Activated CD4-positive, alpha-beta T cell treated with anti-CD3 and anti-CD28 coated beads for 48 hours (primary cell): ENCODE data around the gene DSG2.

Experiments used
- DNase-seq: peaks from one replicate; pipeline ENCODE4 v3.0.0-alpha.2; 2020

Gene DSG2

DNA sequence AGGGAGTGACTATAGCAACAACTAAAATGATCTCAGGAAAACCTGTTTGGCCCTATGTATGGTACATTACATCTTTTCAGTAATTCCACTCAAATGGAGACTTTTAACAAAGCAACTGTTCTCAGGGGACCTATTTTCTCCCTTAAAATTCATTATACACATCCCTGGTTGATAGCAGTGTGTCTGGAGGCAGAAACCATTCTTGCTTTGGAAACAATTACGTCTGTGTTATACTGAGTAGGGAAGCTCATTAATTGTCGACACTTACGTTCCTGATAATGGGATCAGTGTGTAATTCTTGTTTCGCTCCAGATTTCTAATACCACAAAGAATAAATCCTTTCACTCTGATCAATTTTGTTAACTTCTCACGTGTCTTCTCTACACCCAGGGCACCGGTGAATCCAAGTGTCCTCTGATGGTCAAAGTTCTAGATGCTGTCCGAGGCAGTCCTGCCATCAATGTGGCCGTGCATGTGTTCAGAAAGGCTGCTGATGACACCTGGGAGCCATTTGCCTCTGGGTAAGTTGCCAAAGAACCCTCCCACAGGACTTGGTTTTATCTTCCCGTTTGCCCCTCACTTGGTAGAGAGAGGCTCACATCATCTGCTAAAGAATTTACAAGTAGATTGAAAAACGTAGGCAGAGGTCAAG lies 94.7 kb downstream of the DSG2 start:
- DNase-seq = no peak

DNA sequence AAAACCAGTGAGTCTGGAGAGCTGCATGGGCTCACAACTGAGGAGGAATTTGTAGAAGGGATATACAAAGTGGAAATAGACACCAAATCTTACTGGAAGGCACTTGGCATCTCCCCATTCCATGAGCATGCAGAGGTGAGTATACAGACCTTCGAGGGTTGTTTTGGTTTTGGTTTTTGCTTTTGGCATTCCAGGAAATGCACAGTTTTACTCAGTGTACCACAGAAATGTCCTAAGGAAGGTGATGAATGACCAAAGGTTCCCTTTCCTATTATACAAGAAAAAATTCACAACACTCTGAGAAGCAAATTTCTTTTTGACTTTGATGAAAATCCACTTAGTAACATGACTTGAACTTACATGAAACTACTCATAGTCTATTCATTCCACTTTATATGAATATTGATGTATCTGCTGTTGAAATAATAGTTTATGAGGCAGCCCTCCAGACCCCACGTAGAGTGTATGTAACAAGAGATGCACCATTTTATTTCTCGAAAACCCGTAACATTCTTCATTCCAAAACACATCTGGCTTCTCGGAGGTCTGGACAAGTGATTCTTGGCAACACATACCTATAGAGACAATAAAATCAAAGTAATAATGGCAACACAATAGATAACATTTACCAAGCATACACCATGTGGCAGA lies 97.3 kb downstream of the DSG2 start:
- DNase-seq = no peak

DNA sequence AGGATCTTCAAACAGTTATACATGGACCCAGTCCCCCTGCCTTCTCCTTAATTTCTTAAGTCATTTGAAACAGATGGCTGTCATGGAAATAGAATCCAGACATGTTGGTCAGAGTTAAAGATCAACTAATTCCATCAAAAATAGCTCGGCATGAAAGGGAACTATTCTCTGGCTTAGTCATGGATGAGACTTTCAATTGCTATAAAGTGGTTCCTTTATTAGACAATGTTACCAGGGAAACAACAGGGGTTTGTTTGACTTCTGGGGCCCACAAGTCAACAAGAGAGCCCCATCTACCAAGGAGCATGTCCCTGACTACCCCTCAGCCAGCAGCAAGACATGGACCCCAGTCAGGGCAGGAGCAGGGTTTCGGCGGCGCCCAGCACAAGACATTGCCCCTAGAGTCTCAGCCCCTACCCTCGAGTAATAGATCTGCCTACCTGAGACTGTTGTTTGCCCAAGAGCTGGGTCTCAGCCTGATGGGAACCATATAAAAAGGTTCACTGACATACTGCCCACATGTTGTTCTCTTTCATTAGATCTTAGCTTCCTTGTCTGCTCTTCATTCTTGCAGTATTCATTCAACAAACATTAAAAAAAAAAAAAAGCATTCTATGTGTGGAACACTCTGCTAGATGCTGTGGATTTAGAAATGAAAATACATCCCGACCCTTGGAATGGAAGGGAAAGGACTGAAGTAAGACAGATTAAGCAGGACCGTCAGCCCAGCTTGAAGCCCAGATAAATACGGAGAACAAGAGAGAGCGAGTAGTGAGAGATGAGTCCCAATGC lies 98.3 kb downstream of the DSG2 start:
- no peak for DNase-seq

DNA sequence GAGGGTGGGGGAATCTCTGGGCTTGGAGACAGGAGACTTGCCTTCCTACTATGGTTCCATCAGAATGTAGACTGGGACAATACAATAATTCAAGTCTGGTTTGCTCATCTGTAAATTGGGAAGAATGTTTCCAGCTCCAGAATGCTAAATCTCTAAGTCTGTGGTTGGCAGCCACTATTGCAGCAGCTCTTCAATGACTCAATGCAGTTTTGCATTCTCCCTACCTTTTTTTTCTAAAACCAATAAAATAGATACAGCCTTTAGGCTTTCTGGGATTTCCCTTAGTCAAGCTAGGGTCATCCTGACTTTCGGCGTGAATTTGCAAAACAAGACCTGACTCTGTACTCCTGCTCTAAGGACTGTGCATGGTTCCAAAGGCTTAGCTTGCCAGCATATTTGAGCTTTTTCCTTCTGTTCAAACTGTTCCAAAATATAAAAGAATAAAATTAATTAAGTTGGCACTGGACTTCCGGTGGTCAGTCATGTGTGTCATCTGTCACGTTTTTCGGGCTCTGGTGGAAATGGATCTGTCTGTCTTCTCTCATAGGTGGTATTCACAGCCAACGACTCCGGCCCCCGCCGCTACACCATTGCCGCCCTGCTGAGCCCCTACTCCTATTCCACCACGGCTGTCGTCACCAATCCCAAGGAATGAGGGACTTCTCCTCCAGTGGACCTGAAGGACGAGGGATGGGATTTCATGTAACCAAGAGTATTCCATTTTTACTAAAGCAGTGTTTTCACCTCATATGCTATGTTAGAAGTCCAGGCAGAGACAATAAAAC lies 100.2 kb downstream of the DSG2 start:
- no peak for DNase-seq
